Measurements from ENCODE around the gene RALGAPB. TPM values are rescaled to one million over a fixed set of nuclear protein-coding genes. Genes with fewer than 3 reads are reported as not detected.
A peak's percentile ranks its signal among the peaks of the same experiment; 100 is the strongest.

RALGAPB gene
- total and polyA plus RNA-seq, 2 of the 13 experiments (the other 11 are each of a cell fraction or from before 2014, with no cell fraction given), result 17.6 to 30.6 TPM

- TF ChIP-seq ZNF546 (CRISPR knock-in tag; conservative IDR thresholded peaks at IDR 0.05), result no peak
- no peak; the same call in 1 of the 2 replicates for TF ChIP-seq ZNF430 (CRISPR knock-in tag; IDR thresholded peaks at IDR 0.05)
- TF ChIP-seq HCFC1 (IDR thresholded peaks at IDR 0.05; ENCODE audit: low read depth, low read length), result no peak
- peak; percentile 97 for TF ChIP-seq ZNF121 (CRISPR knock-in tag; IDR thresholded peaks at IDR 0.05)
- TF ChIP-seq ZNF20 (CRISPR knock-in tag; IDR thresholded peaks at IDR 0.05), result no peak
- TF ChIP-seq ZFP36 (IDR thresholded peaks at IDR 0.05; ENCODE audit: borderline replicate concordance, low read depth, low read length, partially characterized antibody), result no peak
- TF ChIP-seq ZC3H13 (CRISPR knock-in tag; IDR thresholded peaks at IDR 0.05), result no peak
- peak; percentile 81; the same call in 1 of the 2 replicates for TF ChIP-seq NRL (CRISPR knock-in tag; IDR thresholded peaks at IDR 0.05; ENCODE audit: borderline replicate concordance)
- TF ChIP-seq CREM (IDR thresholded peaks at IDR 0.05), result no peak
- 0 out of 2 replicates have a peak, but pooled peaks have one; percentile 22 for TF ChIP-seq CREM (CRISPR knock-in tag; IDR thresholded peaks at IDR 0.05)
- TF ChIP-seq ATM (IDR thresholded peaks at IDR 0.05; ENCODE audit: borderline replicate concordance), result no peak
- no peak; the same call in 1 of the 2 replicates for TF ChIP-seq THAP8 (CRISPR knock-in tag; IDR thresholded peaks at IDR 0.05; ENCODE audit: borderline replicate concordance)
- TF ChIP-seq ERF (CRISPR knock-in tag; IDR thresholded peaks at IDR 0.05), result 0 out of 2 replicates have a peak, but pooled peaks have one; percentile 24
- TF ChIP-seq, protein P1, sequence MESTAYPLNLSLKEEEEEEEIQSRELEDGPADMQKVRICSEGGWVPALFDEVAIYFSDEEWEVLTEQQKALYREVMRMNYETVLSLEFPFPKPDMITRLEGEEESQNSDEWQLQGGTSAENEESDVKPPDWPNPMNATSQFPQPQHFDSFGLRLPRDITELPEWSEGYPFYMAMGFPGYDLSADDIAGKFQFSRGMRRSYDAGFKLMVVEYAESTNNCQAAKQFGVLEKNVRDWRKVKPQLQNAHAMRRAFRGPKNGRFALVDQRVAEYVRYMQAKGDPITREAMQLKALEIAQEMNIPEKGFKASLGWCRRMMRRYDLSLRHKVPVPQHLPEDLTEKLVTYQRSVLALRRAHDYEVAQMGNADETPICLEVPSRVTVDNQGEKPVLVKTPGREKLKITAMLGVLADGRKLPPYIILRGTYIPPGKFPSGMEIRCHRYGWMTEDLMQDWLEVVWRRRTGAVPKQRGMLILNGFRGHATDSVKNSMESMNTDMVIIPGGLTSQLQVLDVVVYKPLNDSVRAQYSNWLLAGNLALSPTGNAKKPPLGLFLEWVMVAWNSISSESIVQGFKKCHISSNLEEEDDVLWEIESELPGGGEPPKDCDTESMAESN (CRISPR knock-in tag; conservative IDR thresholded peaks at IDR 0.05), result peak; percentile 60; the same call in 1 of the 2 replicates
- no peak for TF ChIP-seq DNMT3B (CRISPR knock-in tag; conservative IDR thresholded peaks at IDR 0.05)
- 0 out of 2 replicates have a peak, but pooled peaks have one; percentile 24 for TF ChIP-seq HOXD1 (CRISPR knock-in tag; IDR thresholded peaks at IDR 0.05)
- no peak for TF ChIP-seq GPN1 (CRISPR knock-in tag; IDR thresholded peaks at IDR 0.05; ENCODE audit: borderline replicate concordance)
- TF ChIP-seq HNRNPH1 (optimal IDR thresholded peaks at IDR 0.05; ENCODE audit: low read depth, low read length), result no peak
- TF ChIP-seq SPEN (CRISPR knock-in tag; IDR thresholded peaks at IDR 0.05; ENCODE audit: low read depth), result peak; percentile 59; the same call in 1 of the 2 replicates
- TF ChIP-seq EP300 (IDR thresholded peaks at IDR 0.05; ENCODE audit: low read depth in 2 of 2, low read length in 2 of 2), result no peak
- TF ChIP-seq EP300 (CRISPR knock-in tag; IDR thresholded peaks at IDR 0.05; ENCODE audit: borderline replicate concordance), result no peak
- TF ChIP-seq SIX1 (CRISPR knock-in tag; IDR thresholded peaks at IDR 0.05; ENCODE audit: borderline replicate concordance), result no peak
- no peak for TF ChIP-seq ZNF484 (CRISPR knock-in tag; IDR thresholded peaks at IDR 0.05; ENCODE audit: borderline replicate concordance, low read depth)
- no peak for TF ChIP-seq ZSCAN30 (CRISPR knock-in tag; IDR thresholded peaks at IDR 0.05)
- no peak for TF ChIP-seq RBAK (CRISPR knock-in tag; IDR thresholded peaks at IDR 0.05)
- no peak for TF ChIP-seq ZNF703 (CRISPR knock-in tag; IDR thresholded peaks at IDR 0.05; ENCODE audit: borderline replicate concordance)
- TF ChIP-seq GABPA (IDR thresholded peaks at IDR 0.05; ENCODE audit: low read depth, low read length), result no peak
- no peak for TF ChIP-seq GABPA (CRISPR knock-in tag; IDR thresholded peaks at IDR 0.05; ENCODE audit: low read depth)
- TF ChIP-seq MEF2D (CRISPR knock-in tag; IDR thresholded peaks at IDR 0.05), result no peak
- TF ChIP-seq SMARCE1 (IDR thresholded peaks at IDR 0.05; ENCODE audit: borderline replicate concordance), result no peak
- no peak for TF ChIP-seq TRIM24 (CRISPR knock-in tag; IDR thresholded peaks at IDR 0.05)
Measured at GRCh38 chr20:38601216-38602184, 128.9 kb downstream of the RALGAPB start, which contains the start of gene ARHGAP40 (continued).
